ENCODE results near the gene STARD7.
"Not testable (repeated sequence)": the region's sequence is repeated elsewhere in the genome, so short reads cannot be mapped to it uniquely, and the experiment has no call there.

Gene STARD7, protein sequence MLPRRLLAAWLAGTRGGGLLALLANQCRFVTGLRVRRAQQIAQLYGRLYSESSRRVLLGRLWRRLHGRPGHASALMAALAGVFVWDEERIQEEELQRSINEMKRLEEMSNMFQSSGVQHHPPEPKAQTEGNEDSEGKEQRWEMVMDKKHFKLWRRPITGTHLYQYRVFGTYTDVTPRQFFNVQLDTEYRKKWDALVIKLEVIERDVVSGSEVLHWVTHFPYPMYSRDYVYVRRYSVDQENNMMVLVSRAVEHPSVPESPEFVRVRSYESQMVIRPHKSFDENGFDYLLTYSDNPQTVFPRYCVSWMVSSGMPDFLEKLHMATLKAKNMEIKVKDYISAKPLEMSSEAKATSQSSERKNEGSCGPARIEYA

DNA sequence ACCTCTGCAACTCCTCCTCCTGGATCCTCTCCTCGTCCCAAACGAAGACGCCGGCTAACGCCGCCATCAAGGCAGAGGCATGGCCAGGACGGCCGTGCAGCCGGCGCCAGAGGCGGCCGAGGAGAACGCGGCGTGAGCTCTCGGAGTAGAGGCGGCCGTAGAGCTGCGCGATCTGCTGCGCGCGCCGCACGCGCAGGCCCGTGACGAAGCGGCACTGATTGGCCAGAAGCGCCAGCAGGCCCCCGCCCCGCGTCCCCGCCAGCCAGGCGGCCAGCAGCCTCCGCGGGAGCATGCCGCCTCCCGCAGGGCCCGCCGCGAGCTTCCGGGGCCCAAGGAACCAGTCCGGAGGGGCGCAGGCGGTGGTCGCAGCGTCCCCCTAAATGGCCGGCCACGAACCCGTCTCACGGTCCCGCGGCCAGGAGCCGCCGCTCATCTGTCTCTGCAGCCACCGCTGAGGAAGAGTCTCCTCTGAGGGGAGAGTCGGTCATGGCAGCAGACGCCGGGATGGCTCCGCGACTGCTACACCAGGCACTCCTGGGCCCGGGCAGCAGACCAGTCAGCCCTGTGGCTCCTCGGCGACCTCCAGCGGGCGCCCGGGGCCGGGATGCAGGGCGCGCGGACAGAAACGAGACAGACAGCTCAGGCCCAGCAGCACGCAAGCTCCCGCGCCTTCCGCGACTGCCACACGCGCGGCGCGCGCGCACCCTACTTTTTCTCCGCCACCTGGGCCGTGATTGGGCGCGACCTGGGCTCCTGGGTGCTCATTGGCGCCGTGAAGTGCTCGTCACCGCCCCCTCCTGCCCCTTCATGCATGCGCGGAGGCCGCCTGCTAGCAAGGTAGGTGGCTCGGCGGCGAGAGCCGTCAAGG is at the start of gene STARD7:
Gene STARD7 (minus strand): TSS at position 685 of the 868 bp plus-strand sequence. CDS start 393 bp downstream, at position 292.
- peak; percentile 92 for DNase-seq

DNA sequence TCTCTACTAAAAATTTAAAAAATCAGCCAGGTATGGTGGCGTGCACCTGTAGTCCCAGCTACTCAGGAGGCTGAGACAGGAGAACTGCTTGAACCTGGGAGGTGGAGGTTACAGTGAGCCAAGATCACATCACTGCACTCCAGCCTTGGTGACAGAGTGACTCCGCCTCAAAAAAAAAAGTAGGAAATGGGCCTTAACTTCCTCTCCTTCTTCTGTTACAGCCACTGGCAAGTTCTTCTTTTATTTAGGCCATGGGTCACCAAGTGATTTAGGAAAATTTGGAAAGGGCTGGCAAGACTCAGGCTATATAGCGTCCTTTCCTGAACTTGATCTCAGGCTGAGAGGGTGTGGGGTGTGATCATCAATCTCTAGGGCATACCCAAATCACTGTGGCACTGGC is 49.1 kb upstream of the STARD7 start:
- not testable (repeated sequence) for DNase-seq

DNA sequence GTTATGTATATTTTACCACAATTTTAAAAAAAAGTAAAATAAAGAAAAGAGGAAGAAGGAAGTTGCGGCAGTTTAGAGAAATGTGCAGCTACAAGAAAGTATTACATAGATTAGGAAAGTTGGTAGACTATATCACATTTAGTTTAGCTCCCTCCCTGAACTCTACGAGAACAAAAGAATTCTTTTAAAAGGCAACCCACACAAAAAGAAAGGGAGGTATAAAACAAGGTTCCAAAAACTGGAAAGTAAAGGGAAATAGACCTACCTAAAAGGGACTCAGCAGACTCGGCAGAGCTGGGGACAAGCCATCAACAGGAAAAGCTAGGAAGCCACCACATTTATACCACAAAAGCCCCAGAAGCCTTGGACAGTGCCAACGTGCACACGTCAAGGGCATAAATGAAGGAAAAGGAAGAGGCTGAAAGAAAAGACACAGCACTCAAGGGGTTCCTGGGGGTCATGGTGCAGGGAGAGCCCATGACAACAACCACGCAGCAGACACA is 48.0 kb upstream of the STARD7 start:
- no peak for DNase-seq

DNA sequence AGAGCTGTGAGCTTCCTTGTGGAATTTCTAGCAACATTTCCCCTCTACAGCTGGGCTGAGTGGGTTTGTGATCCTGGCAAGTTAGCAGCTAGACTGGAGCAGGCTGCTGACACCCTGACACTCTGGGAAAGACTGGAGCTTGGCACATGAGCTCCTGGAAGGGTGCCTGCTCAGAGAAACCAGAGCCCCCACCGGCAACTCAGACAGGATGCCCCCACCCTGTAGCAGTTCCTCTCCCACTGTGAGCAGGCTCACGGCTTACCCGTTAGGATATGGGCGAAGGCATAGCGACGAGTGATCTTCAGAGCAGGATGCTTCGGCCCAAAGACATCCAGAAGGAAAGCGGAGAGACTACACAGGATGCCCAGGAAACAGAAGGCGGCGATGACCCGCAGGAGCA is 45.9 kb upstream of the STARD7 start:
- DNase-seq, result no peak

GRCh38 chr2:96253006-96253405 is 44.4 kb upstream of the STARD7 start:
- DNase-seq, result no peak

GRCh38 chr2:96252526-96252925 is 43.9 kb upstream of the STARD7 start:
- no peak for DNase-seq

GRCh38 chr2:96251721-96252292 is 43.2 kb upstream of the STARD7 start:
- no peak for DNase-seq

DNA sequence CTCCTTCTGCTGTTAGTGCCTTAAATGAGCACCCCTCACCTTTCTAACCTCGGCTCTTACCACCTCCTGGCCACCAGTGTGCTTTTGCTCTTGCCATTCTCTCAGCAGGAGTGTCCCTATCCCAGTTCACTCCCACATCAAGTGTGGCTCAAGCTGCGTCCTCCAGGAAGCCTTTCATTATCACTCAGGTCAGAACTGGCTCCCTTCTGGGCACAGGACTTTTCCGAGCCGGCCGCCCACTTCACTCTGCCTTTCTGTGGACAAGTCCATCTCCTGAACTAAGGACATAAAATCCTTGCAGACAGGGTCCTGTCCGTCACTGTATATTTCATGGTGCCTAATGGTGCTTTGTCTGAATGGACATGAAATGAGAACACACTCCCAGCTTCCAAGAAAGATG is 41.6 kb upstream of the STARD7 start:
- DNase-seq, result no peak

DNA sequence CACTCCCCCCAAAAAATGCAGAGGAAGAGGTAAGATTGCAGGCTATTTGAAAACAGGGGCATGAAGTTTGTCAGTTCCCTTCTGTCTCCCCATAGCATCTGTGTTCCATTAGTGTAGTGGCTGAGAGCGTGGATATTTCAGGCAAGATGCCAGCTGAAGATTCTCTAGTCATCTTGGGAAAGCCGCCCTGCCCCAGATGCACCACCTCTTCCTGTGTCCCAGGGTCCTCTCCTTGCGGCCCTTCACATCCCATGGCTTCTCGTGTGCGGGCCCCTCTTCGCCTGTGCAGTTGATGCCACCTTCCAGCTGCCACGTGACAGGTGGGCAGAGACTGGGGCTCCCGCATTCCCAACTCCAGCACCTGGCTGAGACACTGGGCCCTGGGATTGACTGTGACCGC is 41.0 kb upstream of the STARD7 start:
- no peak for DNase-seq

GRCh38 chr2:96248624-96249023 is 40.0 kb upstream of the STARD7 start:
- no peak for DNase-seq

- no peak for DNase-seq
Observed at GRCh38 chr2:96247896-96248295, 39.3 kb upstream of the STARD7 start.

DNA sequence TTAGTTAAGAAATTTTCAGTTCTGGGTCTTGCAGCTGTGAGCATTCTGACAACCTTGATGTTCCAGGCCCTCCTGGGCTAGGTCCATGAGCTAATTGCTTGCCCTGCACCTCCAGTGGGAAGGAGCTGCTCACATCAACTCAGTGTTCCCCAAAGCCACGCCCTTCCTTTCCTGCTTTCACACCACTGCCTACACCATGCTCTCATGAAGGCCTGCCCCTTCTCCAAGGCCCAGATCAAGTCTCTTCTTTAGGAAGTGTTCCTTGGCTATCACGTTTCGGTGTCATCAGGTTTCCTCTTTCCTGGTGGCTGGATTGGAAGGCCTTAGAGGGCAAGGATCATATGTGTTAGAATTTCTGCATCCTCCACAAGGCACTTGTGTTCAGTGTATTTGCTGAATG is 38.4 kb upstream of the STARD7 start:
- DNase-seq, result no peak

- no peak for DNase-seq
Observed at GRCh38 chr2:96245609-96246390, 37.2 kb upstream of the STARD7 start.

DNA sequence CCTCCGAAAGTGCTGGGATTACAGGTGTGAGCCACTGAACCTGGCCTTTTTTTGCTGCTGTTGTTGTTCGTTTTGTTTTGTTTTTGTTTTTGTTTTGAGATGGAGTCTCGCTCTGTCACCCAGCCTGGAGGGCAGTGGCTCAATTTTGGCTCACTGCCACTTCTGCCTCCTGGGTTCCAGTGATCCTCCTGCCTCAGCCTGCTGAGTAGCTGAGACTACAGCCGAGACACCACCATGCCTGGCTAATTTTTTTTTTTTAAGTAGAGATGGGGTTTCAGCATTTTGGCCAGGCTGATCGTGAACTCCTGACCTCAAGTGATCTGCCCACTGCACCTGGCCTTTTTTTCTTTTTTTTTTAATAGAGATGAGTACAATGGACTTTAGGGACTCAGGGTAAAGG is 35.2 kb upstream of the STARD7 start:
- no peak for DNase-seq

GRCh38 chr2:96241900-96242611 is 33.4 kb upstream of the STARD7 start:
- no peak for DNase-seq

DNA sequence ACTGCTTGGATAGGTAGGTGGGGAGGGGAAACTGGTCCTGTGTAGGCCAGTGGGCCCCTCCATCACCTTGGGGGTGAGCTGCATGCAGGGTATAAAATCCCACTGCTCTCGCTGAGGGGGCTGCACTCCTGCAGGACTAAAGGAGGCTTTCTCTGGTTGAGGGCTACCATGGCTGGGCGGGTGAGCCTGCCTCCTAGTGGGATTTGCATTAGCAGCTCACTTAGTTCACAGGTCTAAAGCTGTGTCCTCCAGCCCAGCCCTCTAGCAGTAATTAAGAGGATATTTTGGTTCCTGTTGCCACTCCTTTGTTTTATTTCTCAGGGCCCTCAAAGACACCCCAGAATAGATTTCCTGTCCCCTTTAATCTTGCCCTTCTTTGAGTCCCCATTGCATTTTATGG is 32.6 kb upstream of the STARD7 start:
- DNase-seq, result no peak

- DNase-seq, result no peak
Observed at GRCh38 chr2:96240341-96241038, 31.9 kb upstream of the STARD7 start.

GRCh38 chr2:96239745-96240264 is 31.2 kb upstream of the STARD7 start:
- DNase-seq, result no peak

- DNase-seq, result no peak
Observed at GRCh38 chr2:96239091-96239490, 30.5 kb upstream of the STARD7 start.

DNA sequence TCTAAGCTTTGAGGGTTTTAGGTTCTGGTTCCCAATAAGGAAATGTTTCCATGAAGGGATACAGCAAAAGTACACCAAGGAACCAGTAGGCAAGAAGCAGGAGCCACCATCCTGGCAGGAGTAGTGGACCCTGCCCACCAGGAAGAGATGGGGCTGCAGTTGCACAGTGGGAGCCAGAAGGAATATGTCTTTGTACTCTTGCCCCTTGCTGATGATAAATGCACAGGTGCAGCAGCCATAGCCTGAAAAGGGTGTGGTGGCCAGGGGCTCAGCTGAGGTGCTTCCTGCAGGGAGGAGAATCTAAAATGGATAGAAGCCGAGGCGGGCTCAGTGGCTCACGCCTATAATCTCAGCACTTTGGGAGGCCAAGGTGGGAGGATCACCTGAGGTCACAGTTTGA is 29.6 kb upstream of the STARD7 start:
- no peak for DNase-seq

GRCh38 chr2:96236882-96237281 is 28.3 kb upstream of the STARD7 start:
- no peak for DNase-seq

Measured in NCI-H1092 treated with DMSO at 0.1 percent for 48 hours (cell line).